Mesenchymal stem cell (in vitro differentiated cells and primary cell): ENCODE results near the gene TMEM204.

Experiments used
- DNase-seq: peaks from one replicate; pipeline ENCODE4 v3.0.0-alpha.2; 2013
- H2AFZ ChIP-seq: one replicate; pipeline ENCODE4 v1.6.1; 2013; ENCODE audit warnings: low read depth, mild to moderate bottlenecking, control low read depth, inconsistent platforms, low read length, moderate library complexity
- H2AK5ac ChIP-seq: 2 replicates; pipeline ENCODE4 v1.6.1; 2013; ENCODE audit warnings: low read length, moderate library complexity, mild to moderate bottlenecking, inconsistent platforms; ENCODE audit not compliant: severe bottlenecking
- H2BK120ac ChIP-seq: one replicate; pipeline ENCODE4 v1.6.1; 2013; ENCODE audit warnings: low read depth, mild to moderate bottlenecking, inconsistent platforms, low read length, moderate library complexity
- H2BK12ac ChIP-seq, 2 experiments: one replicate each; pipeline ENCODE4 v1.6.1; 2013; ENCODE audit warnings: inconsistent platforms in 2 of 2, low read length in 2 of 2, mild to moderate bottlenecking in 2 of 2, moderate library complexity in 2 of 2, control low read depth in 1 of 2
- H2BK15ac ChIP-seq: one replicate; pipeline ENCODE4 v1.6.1; 2013; ENCODE audit warnings: mild to moderate bottlenecking, low read depth, inconsistent platforms; ENCODE audit not compliant: poor library complexity, severe bottlenecking
- H2BK5ac ChIP-seq: 2 replicates; pipeline ENCODE4 v1.6.1; 2013; ENCODE audit warnings: low read depth, mild to moderate bottlenecking, low read length, control low read depth, inconsistent platforms; ENCODE audit not compliant: poor library complexity, severe bottlenecking
- H3K14ac ChIP-seq, 2 experiments: one replicate each; pipeline ENCODE4 v1.6.1; 2013; ENCODE audit warnings: inconsistent platforms in 2 of 2, low read length in 2 of 2, control low read depth in 1 of 2, mild to moderate bottlenecking in 1 of 2, moderate library complexity in 1 of 2
- H3K18ac ChIP-seq, 2 experiments: one replicate each; pipeline ENCODE4 v1.6.1; 2013; ENCODE audit warnings: inconsistent platforms in 2 of 2, low read length in 2 of 2, control low read depth in 1 of 2, low read depth in 1 of 2, mild to moderate bottlenecking in 1 of 2
- H3K23ac ChIP-seq, 2 experiments: one replicate each; pipeline ENCODE4 v1.6.1; 2013; ENCODE audit warnings: inconsistent platforms in 2 of 2, low read length in 2 of 2, mild to moderate bottlenecking in 2 of 2, moderate library complexity in 2 of 2, control low read depth in 1 of 2
- H3K27ac ChIP-seq: 2 replicates; pipeline ENCODE4 v1.5.1; 2013; ENCODE audit warnings: mild to moderate bottlenecking, moderate library complexity, low read length, control low read depth, inconsistent platforms; ENCODE audit not compliant: poor library complexity, severe bottlenecking
- H3K27me3 ChIP-seq, 2 experiments: 2 replicates each; pipeline versions ENCODE4 v1.6.1 to v1.7.0; 2013; ENCODE audit warnings: low read length in 2 of 2, mild to moderate bottlenecking in 2 of 2, moderate library complexity in 2 of 2, control low read depth in 1 of 2, inconsistent platforms in 1 of 2; ENCODE audit not compliant: control insufficient read depth in 1 of 2, insufficient read depth in 1 of 2
- H3K36me3 ChIP-seq, 2 experiments: 2 replicates each; pipeline versions ENCODE4 v1.6.1 to v1.7.0; 2013; ENCODE audit warnings: low read length in 2 of 2, control low read depth in 1 of 2, inconsistent platforms in 1 of 2, low read depth in 1 of 2, mild to moderate bottlenecking in 1 of 2; ENCODE audit not compliant: insufficient read depth in 2 of 2, control insufficient read depth in 1 of 2
- H3K4ac ChIP-seq, 2 experiments: one replicate each; pipeline ENCODE4 v1.6.1; 2013; ENCODE audit warnings: inconsistent platforms in 2 of 2, low read length in 2 of 2, mild to moderate bottlenecking in 2 of 2, moderate library complexity in 2 of 2, control low read depth in 1 of 2, low read depth in 1 of 2
- H3K4me1 ChIP-seq: 2 replicates; pipeline ENCODE4 v1.6.1; 2013; ENCODE audit warnings: low read depth, low read length, control low read depth; ENCODE audit not compliant: control insufficient read depth, insufficient read depth
- H3K4me2 ChIP-seq: 2 replicates; pipeline ENCODE4 v1.6.1; 2013; ENCODE audit warnings: low read length, mild to moderate bottlenecking, inconsistent platforms; ENCODE audit not compliant: poor library complexity, severe bottlenecking
- H3K4me3 ChIP-seq, 2 experiments: 2 replicates each; pipeline versions ENCODE4 v1.5.1 to v1.7.0; 2013; ENCODE audit warnings: low read length in 2 of 2, mild to moderate bottlenecking in 2 of 2, control low read depth in 1 of 2, low read depth in 1 of 2; ENCODE audit not compliant: insufficient read depth in 1 of 2
- H3K79me1 ChIP-seq: replicated peaks from 2 replicates; pipeline ENCODE4 v1.6.1; 2013; ENCODE audit warnings: mild to moderate bottlenecking, control low read depth, low read length, inconsistent platforms; ENCODE audit not compliant: poor library complexity, severe bottlenecking
- H3K9ac ChIP-seq: 2 replicates; pipeline ENCODE4 v1.7.0; 2013; ENCODE audit warnings: mild to moderate bottlenecking, low read length, moderate library complexity
- H3K9me3 ChIP-seq: 2 replicates; pipeline ENCODE4 v1.7.0; 2013; ENCODE audit warnings: mild to moderate bottlenecking, low read length; ENCODE audit not compliant: control insufficient read depth
- H4K8ac ChIP-seq: one replicate; pipeline ENCODE4 v1.6.1; 2013; ENCODE audit warnings: inconsistent platforms, mild to moderate bottlenecking, low read length, moderate library complexity
- H4K91ac ChIP-seq: one replicate; pipeline ENCODE4 v1.6.1; 2013; ENCODE audit warnings: mild to moderate bottlenecking, low read length, inconsistent platforms
- WGBS: methylation state at CpG from one replicate; pipeline ENCODE4 v1.1.7; 2013; ENCODE audit warnings: mixed read lengths; 5-methylcytosine and 5-hydroxymethylcytosine counted together

Gene TMEM204

GRCh38 chr16:1493746-1494094 lies 39.7 kb upstream of the TMEM204 start:
- H3K27ac ChIP-seq: no peak overlapping the region
- H3K79me1 ChIP-seq: peaks cover 28% of the 10 kb centered on the region
- peak overlapping the region; percentile 89 for H3K9ac ChIP-seq
- H3K4me1 ChIP-seq: peaks cover 18% of the 10 kb centered on the region
- peaks cover 33 to 36% of the 10 kb centered on the region in 2 experiments for H3K36me3 ChIP-seq
- peak overlapping the region in 1 of 2 experiments; percentile 26 for H3K14ac ChIP-seq
- H3K9me3 ChIP-seq: no peaks in the 10 kb centered on the region
- H2BK12ac ChIP-seq: no peak overlapping the region
- H3K18ac ChIP-seq: peak overlapping the region; percentile 37 to 54
- H4K8ac ChIP-seq: peak overlapping the region; percentile 56
- no peaks in the 10 kb centered on the region for H3K27me3 ChIP-seq
- peak overlapping the region; percentile 43 for H4K91ac ChIP-seq
- WGBS: 5% methylated on average over 18 of the region's 30 CpGs
- peak overlapping the region in 1 of 2 experiments; percentile 29 for H3K23ac ChIP-seq
- no peak overlapping the region for H2BK15ac ChIP-seq
- DNase-seq: peak; percentile 42
- peak overlapping the region; percentile 97 for H3K4me2 ChIP-seq
- H3K4ac ChIP-seq: peak overlapping the region in 1 of 2 experiments; percentile 24
- no peak overlapping the region for H2BK5ac ChIP-seq
- no peak overlapping the region for H2AFZ ChIP-seq
- H2BK120ac ChIP-seq: no peak overlapping the region
- H3K4me3 ChIP-seq: peak overlapping the region; percentile 80 to 91
- H2AK5ac ChIP-seq: no peak overlapping the region

GRCh38 chr16:1494129-1494640 lies 39.3 kb upstream of the TMEM204 start:
- H2BK120ac ChIP-seq: no peak overlapping the region
- peaks cover 36 to 41% of the 10 kb centered on the region in 2 experiments for H3K36me3 ChIP-seq
- peak overlapping the region; percentile 80 to 91 for H3K4me3 ChIP-seq
- H3K9me3 ChIP-seq: no peaks in the 10 kb centered on the region
- no peak overlapping the region for H2BK5ac ChIP-seq
- no peak overlapping the region for H3K4ac ChIP-seq
- WGBS: 39% methylated on average over 24 of the region's 25 CpGs
- peak overlapping the region; percentile 56 for H4K8ac ChIP-seq
- peak overlapping the region; percentile 43 for H4K91ac ChIP-seq
- H3K23ac ChIP-seq: no peak overlapping the region
- no peaks in the 10 kb centered on the region for H3K27me3 ChIP-seq
- no peak overlapping the region for H2BK12ac ChIP-seq
- H3K9ac ChIP-seq: peak overlapping the region; percentile 89
- no peak overlapping the region for H3K14ac ChIP-seq
- H3K18ac ChIP-seq: peak overlapping the region in 1 of 2 experiments; percentile 37
- H3K27ac ChIP-seq: no peak overlapping the region
- no peak overlapping the region for H2AK5ac ChIP-seq
- H2BK15ac ChIP-seq: no peak overlapping the region
- DNase-seq: peak; percentile 80
- peaks cover 18% of the 10 kb centered on the region for H3K4me1 ChIP-seq
- peak overlapping the region; percentile 97 for H3K4me2 ChIP-seq
- H3K79me1 ChIP-seq: peaks cover 33% of the 10 kb centered on the region
- no peak overlapping the region for H2AFZ ChIP-seq

GRCh38 chr16:1494711-1495110 lies 38.8 kb upstream of the TMEM204 start:
- 92% methylated on average over 13 of the region's 13 CpGs for WGBS
- Histone ChIP-seq H3K79me1 (peaks cover 34% of the 10 kb centered on the region), H2AK5ac (no peak overlapping the region), H4K8ac (no peak overlapping the region), H2AFZ (no peak overlapping the region), H3K4me3 (peak overlapping the region in 1 of 2 experiments; percentile 91), H3K4me1 (peaks cover 18% of the 10 kb centered on the region), H3K27ac (no peak overlapping the region), H2BK5ac (no peak overlapping the region), H3K36me3 (peaks cover 39 to 46% of the 10 kb centered on the region in 2 experiments), H3K23ac (no peak overlapping the region), H3K18ac (no peak overlapping the region), H3K9ac (peak overlapping the region; percentile 89), H3K4me2 (no peak overlapping the region), H4K91ac (no peak overlapping the region), H3K14ac (no peak overlapping the region), H2BK15ac (no peak overlapping the region), H2BK12ac (no peak overlapping the region), H3K4ac (no peak overlapping the region), H2BK120ac (no peak overlapping the region), H3K27me3 (no peaks in the 10 kb centered on the region), H3K9me3 (no peaks in the 10 kb centered on the region)
- DNase-seq: no peak

- DNase-seq: no peak
- Histone ChIP-seq H2BK15ac (no peak overlapping the region), H4K91ac (no peak overlapping the region), H3K23ac (no peak overlapping the region), H2AK5ac (no peak overlapping the region), H4K8ac (no peak overlapping the region), H3K4me3 (no peak overlapping the region), H3K9ac (no peak overlapping the region), H3K4ac (no peak overlapping the region), H3K14ac (no peak overlapping the region), H2BK5ac (no peak overlapping the region), H3K27me3 (no peaks in the 10 kb centered on the region), H3K4me2 (no peak overlapping the region), H3K9me3 (no peaks in the 10 kb centered on the region), H3K18ac (no peak overlapping the region), H3K27ac (no peak overlapping the region), H3K4me1 (peaks cover 18% of the 10 kb centered on the region), H2BK12ac (no peak overlapping the region), H2BK120ac (no peak overlapping the region), H3K79me1 (peaks cover 40% of the 10 kb centered on the region), H3K36me3 (peaks cover 46 to 52% of the 10 kb centered on the region in 2 experiments), H2AFZ (no peak overlapping the region)
- 96% methylated on average over 38 of the region's 39 CpGs for WGBS
These were observed 38.1 kb upstream of the TMEM204 start for GRCh38 chr16:1495211-1495888.
